GM18867 (cell line): Measurements from ENCODE around the gene FEM1C.

ENCODE experiments used
- ATAC-seq: cut with Tn5 transposase; IDR thresholded peaks from one replicate; pipeline ENCODE4 v1.9.1; 2021; ENCODE audit warnings: mild to moderate bottlenecking, moderate library complexity; ENCODE audit not compliant: unreplicated experiment

Gene FEM1C

DNA sequence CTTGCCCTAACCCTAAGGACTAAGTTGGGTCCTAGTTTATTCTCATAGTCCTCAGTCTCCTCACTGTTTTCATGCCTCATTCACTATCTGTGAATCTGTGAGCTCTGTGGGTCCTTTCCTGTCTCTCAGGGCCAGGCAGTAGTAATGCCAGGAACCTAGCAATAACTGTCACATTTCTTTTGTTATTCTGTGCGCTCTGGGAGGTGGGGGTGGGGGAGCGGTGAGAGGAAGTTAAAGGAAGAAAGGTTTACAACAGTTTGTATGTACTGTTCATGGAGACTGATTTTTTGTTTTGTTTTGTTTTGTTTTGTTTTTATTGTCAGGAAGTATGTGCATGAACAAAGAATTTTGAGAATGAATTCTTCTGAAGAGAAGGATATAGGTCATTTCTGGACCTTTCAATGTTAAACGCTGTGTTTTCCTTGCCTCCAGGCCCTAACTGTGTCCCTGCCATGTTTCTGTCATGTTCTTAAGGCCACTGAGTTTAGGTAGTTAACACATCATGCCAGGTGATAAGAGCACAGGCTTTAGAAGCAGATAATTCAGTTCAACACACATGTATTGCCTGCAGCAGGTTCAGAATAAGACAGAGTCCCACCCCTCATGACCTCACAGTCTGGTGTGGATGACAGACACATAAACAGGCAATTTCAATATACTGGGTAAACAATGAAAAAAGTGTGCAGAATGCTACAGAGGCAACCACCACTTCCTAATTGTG, 13.3 kb upstream of the FEM1C start:
- no peak for ATAC-seq

DNA sequence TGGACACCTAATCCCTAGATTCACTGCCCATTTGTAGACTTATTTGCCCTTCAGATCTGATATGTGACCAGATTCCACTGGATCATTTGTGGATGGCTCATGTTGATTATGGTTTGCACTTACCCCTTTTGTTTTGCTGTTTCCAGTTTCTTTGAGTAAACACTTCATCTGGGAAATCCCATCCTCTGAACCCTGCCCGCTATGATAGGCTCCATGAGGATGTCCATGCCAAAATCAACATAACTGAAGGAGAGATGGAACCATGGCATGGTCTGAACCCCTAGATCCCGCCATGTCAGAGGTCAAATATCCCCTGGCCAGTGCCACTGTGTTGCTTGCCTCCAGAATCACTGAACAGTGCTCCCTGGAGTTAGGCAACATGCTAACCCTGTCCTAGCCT, 11.7 kb upstream of the FEM1C start:
- no peak for ATAC-seq

DNA sequence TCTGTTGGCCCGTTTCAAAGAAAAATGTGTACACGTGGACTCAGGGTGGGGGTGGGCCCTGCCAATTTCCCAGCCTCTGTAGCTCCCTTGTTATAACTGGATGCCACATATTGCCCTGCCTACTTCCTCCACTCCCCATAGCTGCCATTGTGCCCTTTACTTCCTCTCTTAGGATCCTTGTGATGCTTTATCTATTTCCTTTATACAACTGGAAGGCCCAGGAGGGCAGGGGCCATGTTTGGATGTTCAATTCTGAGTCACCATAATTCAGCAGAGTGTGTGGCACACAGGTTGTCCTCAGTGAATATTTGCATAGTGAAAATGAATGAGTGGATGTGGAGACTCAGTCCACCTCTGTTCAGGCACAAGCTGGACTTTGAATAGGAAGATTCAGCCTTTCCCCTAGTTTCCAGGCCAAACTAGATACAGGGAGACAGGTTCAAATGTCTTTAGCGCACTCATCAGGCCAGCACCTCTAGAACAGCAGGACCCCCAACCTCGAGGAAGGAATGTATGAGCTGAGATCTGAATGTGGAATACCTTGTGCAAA, 10.6 kb upstream of the FEM1C start:
- ATAC-seq = no peak

DNA sequence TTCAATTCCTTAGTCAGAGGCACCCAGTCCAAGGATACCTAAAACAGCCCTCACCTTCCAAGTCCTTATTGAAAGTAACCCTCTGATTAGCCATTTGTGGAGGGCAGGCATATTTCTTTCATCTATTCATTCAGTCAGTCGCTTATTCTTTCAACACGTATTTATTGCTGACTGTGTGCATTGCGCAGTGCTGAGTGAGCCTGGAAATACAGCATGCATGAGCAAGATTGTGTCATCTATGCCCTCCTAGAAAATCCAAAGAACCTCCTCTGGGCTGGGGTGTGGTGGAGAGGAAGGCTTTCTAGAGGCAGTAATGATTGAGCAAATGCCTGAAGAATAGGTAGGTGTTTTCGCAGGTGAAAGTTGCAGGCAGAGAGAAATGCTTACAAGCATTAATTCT, 8.5 kb upstream of the FEM1C start:
- no peak for ATAC-seq

DNA sequence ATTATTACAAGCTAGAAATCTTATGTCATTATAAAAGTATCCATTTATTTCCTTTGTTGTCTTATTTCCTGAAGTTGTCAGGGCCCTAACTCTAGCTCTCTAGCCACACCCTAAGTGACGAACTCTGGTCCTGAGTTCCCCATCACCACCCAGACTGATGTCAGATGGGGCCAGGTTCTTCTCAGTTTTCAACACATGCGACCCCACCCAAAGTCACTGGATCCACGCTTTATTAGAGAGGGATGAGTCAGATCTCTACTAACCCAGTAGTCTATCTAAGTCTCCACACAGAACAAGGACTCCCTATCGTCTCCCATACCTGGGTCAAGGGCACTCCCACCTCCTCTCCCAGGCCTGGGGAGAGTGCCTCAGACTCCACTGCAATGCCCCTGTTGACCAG, 6.8 kb upstream of the FEM1C start:
- no peak for ATAC-seq

DNA sequence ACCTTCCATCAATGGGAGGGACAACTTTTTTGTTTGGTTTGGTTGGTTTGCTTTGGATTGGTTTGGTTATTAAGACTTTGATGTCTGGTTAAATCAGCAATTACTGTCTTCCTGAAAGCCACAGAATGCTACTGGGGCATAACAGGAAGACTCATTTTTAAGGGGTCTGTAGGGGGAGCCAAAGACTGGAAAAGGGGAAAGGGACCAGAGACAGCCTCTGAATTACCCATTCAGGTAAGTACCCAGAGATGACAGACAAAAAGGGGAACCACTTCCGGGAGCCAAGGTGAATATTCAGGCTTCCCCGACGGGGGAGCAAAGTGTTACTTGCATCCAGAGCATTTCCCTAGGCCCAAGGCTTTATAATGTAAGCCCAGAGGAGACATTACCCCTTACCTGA, 4.6 kb upstream of the FEM1C start:
- no peak for ATAC-seq

DNA sequence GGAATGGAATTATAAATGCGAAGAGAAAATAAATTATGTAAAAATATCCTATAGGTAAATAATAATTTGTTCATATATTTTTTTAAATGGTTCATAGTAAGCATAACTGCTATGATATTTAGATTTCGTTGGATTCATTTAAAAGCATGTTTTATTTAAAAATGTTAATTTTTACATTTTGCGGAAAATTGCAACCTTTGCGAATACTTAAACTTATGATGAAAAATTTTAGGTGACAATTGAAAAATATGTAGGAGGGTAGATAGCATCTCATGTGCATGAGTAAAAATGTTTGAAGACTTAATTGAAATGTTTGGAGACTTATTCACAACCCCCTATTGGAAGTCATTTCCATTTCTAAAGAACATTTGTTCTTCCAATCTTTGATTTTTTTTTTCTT, 4.1 kb upstream of the FEM1C start:
- no peak for ATAC-seq

DNA sequence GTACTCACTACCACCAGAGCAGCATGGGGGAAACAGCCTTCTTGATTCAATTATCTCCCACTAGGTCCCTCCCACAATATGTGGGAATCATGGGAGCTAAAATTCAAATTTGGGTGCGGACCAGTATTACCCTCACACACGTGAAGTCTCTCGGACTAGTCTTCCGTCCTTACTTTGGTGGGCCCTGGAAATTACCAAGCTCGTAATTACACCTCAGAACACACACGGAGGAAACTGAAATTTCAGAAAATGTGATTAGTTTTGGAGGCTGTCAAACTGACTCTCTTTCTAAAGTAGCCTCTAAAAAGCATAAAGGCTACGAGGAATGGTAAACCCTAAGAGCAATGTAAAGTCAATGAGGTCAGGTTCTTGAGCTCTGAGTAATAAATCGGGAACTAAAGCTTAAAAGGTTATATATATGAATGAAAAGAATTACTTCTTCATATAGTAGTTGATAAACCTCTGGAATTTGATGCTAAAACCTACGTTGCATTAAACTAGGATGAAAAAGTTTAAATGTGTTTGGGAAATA, 842 bp upstream of the FEM1C start:
- no peak for ATAC-seq

DNA sequence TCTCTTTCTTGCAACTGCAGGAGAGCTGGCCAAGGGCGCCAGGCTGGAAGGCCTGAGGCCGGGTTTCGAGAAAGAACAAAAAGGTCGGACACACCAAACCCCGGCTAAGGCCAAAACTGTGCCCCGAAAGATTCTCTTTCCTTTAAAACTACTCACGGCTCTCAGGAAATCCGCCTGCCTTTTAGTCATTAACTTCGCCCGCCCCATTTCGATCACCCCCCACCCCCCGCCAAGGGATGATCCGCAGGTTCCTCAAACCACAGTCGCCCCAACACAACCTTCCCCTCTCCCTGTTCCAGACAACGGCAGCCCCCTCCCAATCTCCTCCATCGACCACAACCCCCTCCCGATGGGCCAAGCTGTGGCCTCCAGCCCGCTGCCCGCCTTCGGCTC, 536 bp downstream of the FEM1C start:
- ATAC-seq = no peak

DNA sequence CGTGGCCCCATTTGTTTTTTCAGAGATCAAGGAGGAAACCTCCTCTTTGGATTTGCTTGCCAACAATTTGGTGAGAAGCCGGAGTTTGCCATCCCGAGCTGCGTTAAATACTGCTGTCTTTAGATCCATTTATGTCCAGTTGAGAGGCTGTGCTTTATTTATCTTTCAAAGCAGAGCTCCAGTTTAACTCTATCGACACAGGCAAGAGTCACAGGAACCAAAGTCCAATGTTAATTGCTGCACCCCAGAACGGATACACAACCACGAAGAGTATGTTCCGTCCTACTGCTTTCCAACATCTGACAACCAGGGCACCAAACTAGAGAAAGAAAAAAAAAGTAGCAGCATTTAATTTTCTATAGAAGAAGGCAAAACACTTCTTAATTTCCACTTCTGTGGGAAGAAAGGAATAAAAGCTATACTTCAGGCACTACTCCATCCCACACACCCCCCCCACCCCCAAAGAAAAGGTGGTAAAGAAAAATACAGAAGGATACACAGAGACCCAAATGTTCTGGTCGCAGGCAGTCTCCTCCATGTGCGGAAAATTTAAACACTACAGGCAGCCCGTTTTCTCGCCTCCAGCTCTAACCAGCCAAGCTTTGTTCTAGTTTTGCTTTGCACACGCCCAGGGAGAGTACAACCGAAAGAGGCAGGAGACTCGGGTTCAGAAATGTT, 1.1 kb downstream of the FEM1C start:
- peak; percentile 34 for ATAC-seq

DNA sequence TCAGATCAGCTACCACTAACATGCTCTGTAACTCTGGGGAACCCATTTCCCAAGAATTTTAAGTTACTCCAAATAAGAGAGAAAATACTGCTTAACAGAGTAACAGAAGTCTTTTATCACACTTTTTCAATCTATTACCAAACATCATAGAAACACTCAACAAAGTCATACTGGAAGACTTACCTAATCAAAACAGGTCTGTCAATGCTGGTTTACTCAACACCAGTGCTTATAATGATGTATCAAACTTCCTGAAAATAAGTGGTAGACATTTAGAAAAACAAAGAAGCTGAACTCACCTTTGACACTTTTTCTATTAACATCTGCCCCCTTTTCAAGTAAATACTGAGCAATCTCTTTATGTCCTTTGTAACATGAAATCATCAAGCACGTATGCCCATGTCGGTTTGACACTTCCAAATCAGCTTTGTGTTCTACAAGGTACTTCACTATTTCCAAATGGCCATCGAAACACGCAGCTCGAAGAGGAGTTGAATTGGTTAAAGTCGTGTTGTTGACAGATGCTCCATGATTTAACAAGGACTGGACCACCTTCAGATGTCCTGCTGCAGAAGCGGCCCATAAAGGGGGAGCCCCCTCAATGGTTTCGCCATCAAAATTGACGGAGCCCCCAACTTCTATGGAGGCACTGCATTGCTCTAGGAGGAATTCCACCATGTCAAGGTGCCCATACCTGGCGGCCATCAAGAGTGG, 1.8 kb downstream of the FEM1C start:
- ATAC-seq = no peak

DNA sequence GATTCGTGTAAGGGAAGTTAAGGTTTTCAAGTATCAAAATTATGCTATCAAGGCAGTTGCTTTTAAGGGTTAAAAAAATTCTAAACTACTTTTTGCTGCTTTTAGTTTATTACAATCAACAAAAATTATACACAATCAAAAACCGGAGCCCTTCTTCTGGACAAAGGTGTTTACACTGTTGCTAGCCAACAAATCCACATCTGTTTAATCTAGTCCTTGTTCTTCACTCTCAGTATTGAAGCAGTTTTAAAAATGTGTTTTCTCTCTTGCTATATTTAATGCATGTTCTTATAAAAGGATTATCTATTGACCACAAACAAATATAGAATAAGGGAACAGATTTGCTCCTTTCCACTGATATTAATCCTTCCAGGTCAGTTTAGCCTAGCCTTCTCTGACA, 2.5 kb downstream of the FEM1C start:
- no peak for ATAC-seq

DNA sequence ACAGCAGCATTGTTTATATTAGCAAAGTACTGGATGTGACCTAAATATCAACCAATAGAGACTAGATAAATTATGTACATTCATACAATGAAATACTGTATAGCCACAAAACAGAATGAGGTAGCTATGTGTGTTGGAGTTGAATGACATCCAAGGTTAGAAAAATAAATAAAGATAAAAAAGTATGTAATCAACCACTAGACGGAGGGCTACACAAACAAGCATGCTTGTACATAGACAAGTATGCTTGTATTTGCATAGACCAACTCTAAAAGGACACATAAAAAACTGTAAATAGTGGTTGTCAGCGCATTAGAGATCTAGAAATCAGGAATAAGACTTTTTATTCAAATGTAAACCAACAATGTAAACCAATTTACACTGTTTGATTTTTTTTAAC, 3.0 kb downstream of the FEM1C start:
- no peak for ATAC-seq

DNA sequence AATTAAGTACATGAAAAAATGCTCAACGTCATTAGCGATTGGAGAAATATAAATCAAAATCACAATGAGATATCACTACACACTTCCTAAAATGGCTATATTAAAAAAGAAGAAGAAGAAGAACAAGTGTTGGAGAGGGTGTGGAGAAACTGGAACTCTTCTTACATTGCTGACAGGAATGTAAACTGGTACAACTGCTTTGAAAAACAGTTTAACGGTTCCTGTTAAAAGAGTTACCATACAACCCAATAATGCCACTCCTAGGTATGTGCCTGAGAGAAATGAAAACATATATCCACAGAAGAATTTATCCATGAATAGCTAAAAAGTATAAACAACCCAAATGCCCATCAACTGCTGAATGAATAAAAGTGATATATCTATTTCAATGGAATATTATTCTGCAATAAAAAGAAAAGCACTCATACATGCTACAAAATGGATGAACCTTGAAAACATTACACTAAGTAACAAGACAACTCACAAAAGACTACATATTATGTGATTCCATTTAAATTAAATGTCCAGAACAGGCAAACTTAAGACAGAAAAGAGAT, 9.0 kb downstream of the FEM1C start:
- ATAC-seq = no peak

DNA sequence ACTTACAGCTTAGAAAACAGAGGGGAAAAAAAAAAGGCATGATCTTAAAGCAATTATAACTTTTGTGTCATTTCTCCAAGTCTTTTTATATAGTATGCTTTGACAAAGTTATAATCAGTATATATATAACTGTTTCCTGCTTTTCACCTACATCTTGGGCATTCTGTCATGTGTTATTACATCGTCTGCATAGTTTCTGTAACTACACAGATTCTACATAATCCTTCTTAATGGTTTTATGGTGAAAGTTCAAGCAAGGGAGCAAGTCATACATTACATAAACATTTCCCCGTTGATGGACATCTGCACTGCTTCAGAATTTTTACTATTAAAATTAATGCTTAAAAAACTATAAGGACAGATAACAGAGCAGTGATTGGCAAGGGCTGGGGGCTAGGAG, 12.1 kb downstream of the FEM1C start:
- no peak for ATAC-seq

DNA sequence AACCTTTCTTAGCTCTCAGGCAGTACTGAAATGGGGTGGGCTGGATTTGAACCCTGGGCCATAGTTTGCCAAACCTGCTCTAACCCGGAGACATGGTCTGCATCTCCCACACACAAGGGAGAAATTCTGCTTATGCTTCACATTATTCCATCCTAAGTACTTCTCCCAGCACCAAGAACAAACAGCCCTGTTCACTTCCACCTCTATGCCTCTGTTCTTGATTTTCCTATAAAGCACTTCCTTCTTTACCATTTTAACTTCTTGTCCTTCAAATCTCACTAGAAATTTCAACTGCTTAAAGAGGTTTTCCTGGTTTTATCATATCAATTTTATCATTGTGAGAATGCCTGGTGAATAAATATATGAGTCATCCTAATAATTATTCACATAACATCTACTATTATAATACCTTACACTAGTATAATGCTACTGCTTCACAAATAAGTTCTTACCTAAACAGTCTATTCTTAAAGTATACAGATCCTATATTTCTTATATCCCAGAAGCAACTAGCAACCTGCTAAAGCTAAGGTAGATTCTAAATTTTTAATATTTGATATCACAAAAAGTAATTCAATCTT, 12.7 kb downstream of the FEM1C start:
- ATAC-seq = no peak

DNA sequence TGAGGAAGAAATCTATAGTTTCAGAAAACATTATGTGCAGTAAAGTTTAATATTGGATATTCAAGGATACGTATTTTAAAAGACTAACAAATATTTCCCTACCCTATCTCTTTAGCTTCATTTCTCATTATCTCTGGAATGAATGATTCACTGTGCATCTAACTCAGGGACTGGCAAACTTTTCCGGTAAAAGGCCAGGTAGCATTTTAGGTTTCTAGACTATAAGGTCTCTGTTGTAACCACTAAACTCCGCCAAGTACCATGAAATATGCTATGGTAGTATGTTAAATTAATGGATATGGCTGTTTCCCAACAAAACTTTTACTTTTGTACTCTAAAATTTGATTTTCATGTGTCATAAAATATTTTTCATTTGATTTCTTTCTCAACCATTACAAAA, 13.2 kb downstream of the FEM1C start:
- no peak for ATAC-seq

DNA sequence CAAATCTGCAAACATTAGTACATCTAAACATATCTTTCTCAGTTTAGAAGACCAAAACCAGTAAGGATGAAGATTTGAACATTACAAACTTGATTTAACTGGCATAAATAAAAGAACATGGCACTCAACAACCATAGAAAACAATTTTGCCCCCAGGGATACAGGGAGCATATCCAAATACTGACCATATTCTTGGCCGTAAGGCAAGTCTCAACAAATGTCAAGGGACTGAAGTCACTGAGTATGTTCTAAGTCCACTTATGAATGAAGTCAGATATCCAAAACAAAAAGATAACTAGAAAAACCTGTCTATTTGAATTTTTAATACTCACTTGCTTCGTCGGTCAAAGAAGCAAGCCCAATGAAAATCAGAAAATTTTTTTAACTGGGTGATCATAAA, 14.1 kb downstream of the FEM1C start:
- ATAC-seq = no peak

DNA sequence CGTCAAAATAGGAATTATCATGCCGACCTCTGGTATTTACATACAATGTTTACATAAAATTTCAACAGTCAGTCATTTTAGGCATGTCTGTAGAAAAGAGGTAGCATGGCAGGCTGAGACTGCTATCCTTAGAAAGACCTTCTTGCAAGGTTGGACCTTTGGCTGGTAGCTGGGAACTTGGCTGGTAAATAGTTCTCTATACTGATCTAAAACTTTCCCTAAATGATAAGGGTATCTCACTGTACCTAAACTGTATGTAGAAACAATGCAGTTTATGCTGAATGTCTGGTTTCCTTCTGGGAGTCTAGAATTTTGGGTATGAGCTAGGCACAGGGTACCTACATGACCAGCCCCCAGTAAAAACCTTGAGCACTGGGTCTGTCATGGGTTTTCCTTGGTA, 18.0 kb downstream of the FEM1C start:
- ATAC-seq = no peak

DNA sequence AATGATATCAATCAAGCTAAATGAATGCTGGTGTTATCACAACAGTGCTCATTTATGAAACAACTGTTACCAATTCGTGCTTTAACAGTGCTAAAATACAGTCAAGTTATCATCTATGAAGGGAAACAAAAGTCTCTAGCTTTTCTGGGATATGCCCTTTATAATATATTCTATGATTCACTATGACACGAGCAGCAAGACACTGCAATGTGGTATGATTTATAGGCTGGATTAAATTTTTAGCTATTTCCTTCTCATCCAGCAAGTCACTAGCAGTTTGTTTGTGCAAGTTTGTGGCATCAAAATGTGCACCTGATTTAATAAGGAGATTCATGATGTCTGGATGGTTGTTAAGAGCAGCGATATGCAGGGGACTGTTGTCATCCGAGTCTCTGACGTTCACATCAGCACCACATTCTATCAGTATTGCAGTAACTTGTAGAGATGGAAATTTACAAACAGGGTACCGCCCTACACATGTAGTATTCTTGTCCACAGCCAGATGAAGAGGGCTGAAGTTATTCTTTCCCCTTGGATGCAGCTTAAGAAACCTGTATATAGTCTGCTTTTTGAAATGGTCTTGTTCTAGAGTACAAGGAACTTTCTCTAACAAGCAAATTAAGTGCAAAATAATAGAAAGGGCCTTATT, 20.3 kb downstream of the FEM1C start:
- no peak for ATAC-seq
